Keratinocyte (primary cell): ENCODE measurements around the gene TRIM65. TPM values are rescaled to one million over a fixed set of nuclear protein-coding genes. Genes with fewer than 3 reads are reported as not detected.

Experiments
- DNase-seq: peaks from one replicate; pipeline ENCODE4 v3.0.0-alpha.2; 2011; ENCODE audit warnings: low read depth, missing footprints, low spot score
- FAIRE-seq: peaks from 2 replicates; lab custom pipeline; 2011; peaks lifted over from hg19 to GRCh38; lab: Jason Lieb, UNC
- H2AFZ ChIP-seq: 2 replicates; pipeline ENCODE4 v1.6.0; 2012; ENCODE audit warnings: low read length, control low read depth, inconsistent platforms; ENCODE audit not compliant: control insufficient read depth
- H3K27ac ChIP-seq: 2 replicates; pipeline ENCODE4 v1.5.1; 2011; ENCODE audit warnings: low read length; ENCODE audit not compliant: control insufficient read depth, insufficient read depth
- H3K27me3 ChIP-seq: 3 replicates; pipeline ENCODE4 v1.6.0; 2011; ENCODE audit warnings: low read length; ENCODE audit not compliant: control insufficient read depth, insufficient read depth; ENCODE audit errors: extremely low read depth
- H3K36me3 ChIP-seq, 2 experiments: 2 replicates in 1 of 2; 3 replicates in 1 of 2; pipeline ENCODE4 v1.5.1; 2011; ENCODE audit warnings: low read length in 2 of 2, mild to moderate bottlenecking in 1 of 2; ENCODE audit not compliant: control insufficient read depth in 2 of 2, insufficient read depth in 2 of 2; ENCODE audit errors: extremely low read depth in 1 of 2
- H3K4me1 ChIP-seq: 3 replicates; pipeline ENCODE4 v1.5.1; 2011; ENCODE audit warnings: low read length; ENCODE audit not compliant: control insufficient read depth, insufficient read depth; ENCODE audit errors: extremely low read depth
- H3K4me2 ChIP-seq: 3 replicates; pipeline ENCODE4 v1.6.0; 2011; ENCODE audit warnings: low read depth, low read length; ENCODE audit not compliant: control insufficient read depth, insufficient read depth; ENCODE audit errors: extremely low read depth
- H3K4me3 ChIP-seq, 3 experiments: fragments of 200-600 bp in 1 of 3; sonication (generic) in 1 of 3; 2 replicates in 2 of 3; 3 replicates in 1 of 3; pipeline ENCODE4 v1.5.1; 2011 to 2016; ENCODE audit warnings: low read length in 3 of 3, mild to moderate bottlenecking in 3 of 3, control low read depth in 2 of 3, inconsistent platforms in 1 of 3, low read depth in 1 of 3, mixed read lengths in 1 of 3, mixed run types in 1 of 3, moderate library complexity in 1 of 3; ENCODE audit not compliant: control insufficient read depth in 2 of 3, insufficient read depth in 2 of 3; ENCODE audit errors: extremely low read depth in 1 of 3
- H3K79me2 ChIP-seq: 2 replicates; pipeline ENCODE4 v1.6.0; 2012; ENCODE audit warnings: low read length; ENCODE audit not compliant: control insufficient read depth, insufficient read depth
- H3K9ac ChIP-seq: 3 replicates; pipeline ENCODE4 v1.6.0; 2011; ENCODE audit warnings: low read length; ENCODE audit not compliant: control insufficient read depth, insufficient read depth; ENCODE audit errors: extremely low read depth
- H3K9me1 ChIP-seq: 3 replicates; pipeline ENCODE4 v1.6.0; 2011; ENCODE audit warnings: low read length; ENCODE audit not compliant: control insufficient read depth, insufficient read depth; ENCODE audit errors: extremely low read depth
- H3K9me3 ChIP-seq: 2 replicates; pipeline ENCODE4 v1.5.1; 2012; ENCODE audit warnings: low read depth, low read length; ENCODE audit not compliant: control insufficient read depth
- H4K20me1 ChIP-seq: 3 replicates; pipeline ENCODE4 v1.6.0; 2011; ENCODE audit warnings: low read length; ENCODE audit not compliant: control insufficient read depth, insufficient read depth; ENCODE audit errors: extremely low read depth
- EZH2 ChIP-seq: IDR thresholded peaks from one replicate; pipeline ENCODE4 v1.6.1; 2012; ENCODE audit warnings: inconsistent platforms, mild to moderate bottlenecking, low read length, moderate library complexity
- dilution Hi-C: fragments of 300-500 bp; cut with MboI; formaldehyde crosslinking; loops from one replicate; pipeline ENCODE4 v1.7.0; 2020; ENCODE audit warnings: low sequenced_read_pairs; ENCODE audit not compliant: extremely low pct_ligation_motif_present
- polyA plus RNA-seq, 5 experiments: library from polyadenylated mRNA; depleted of rRNA in 3 of 5; stranded (reverse) in 3 of 5; stranded (forward) in 1 of 5; unstranded in 1 of 5; fragments of >200 nt; gene quantifications; 1 replicate in 1 of 5; 2 replicates in 3 of 5; 3 replicates in 1 of 5; pipeline versions ENCODE4 v1.2.1 to v1.2.3, GENCODE V29; 2011 to 2012; ENCODE audit warnings: missing spikeins in 2 of 5, low read depth in 1 of 5, low replicate concordance in 1 of 5
- TF ChIP-seq, protein P1 (sequence below), 3 experiments: IDR thresholded peaks in 1 of 3; conservative IDR thresholded peaks in 1 of 3; optimal IDR thresholded peaks in 1 of 3; 2 replicates in 2 of 3; 3 replicates in 1 of 3; pipeline versions ENCODE3 to v1.5.1; 2011; ENCODE audit warnings: low read length in 3 of 3, mild to moderate bottlenecking in 3 of 3, moderate library complexity in 2 of 3, control low read depth in 1 of 3, inconsistent platforms in 1 of 3; ENCODE audit not compliant: insufficient read depth in 2 of 3; ENCODE audit errors: extremely low read depth in 1 of 3

Gene TRIM65
- polyA plus RNA-seq, 1 donor (not counting 4 experiments of a cell fraction or from before 2014, with no cell fraction given) = 7.8 TPM

DNA sequence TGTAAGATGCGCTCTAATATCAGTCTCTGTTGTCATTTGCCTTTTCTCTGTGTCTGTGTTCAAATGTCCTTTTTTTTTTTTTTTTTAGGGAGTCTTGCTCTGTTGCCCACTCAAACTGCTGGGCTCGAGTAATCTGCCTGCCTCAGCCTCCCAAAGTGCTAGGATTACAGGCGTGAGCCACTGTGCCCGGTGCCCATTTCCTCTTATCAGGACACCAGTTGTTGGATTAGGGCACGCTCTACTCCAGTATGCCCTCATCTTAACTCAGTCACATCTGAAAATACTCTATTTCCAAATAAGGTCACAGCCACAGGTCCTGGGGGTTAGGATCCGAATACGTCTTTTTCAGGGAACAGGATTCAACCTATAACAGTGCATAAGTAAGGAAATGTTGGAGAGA, 16.5 kb downstream of the TRIM65 start:
- no peaks in the 10 kb centered on the region for H3K79me2 ChIP-seq
- H2AFZ ChIP-seq = no peak overlapping the region
- no peaks in the 10 kb centered on the region for H3K36me3 ChIP-seq
- H3K9me1 ChIP-seq = no peaks in the 10 kb centered on the region
- no peaks in the 10 kb centered on the region for H4K20me1 ChIP-seq
- peaks cover 2% of the 10 kb centered on the region for H3K27me3 ChIP-seq
- H3K4me1 ChIP-seq = peaks cover 28% of the 10 kb centered on the region
- no peak overlapping the region for H3K4me2 ChIP-seq
- no peak for TF ChIP-seq EZH2
- TF ChIP-seq, protein P1, sequence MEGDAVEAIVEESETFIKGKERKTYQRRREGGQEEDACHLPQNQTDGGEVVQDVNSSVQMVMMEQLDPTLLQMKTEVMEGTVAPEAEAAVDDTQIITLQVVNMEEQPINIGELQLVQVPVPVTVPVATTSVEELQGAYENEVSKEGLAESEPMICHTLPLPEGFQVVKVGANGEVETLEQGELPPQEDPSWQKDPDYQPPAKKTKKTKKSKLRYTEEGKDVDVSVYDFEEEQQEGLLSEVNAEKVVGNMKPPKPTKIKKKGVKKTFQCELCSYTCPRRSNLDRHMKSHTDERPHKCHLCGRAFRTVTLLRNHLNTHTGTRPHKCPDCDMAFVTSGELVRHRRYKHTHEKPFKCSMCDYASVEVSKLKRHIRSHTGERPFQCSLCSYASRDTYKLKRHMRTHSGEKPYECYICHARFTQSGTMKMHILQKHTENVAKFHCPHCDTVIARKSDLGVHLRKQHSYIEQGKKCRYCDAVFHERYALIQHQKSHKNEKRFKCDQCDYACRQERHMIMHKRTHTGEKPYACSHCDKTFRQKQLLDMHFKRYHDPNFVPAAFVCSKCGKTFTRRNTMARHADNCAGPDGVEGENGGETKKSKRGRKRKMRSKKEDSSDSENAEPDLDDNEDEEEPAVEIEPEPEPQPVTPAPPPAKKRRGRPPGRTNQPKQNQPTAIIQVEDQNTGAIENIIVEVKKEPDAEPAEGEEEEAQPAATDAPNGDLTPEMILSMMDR (optimal IDR thresholded peaks at IDR 0.05 in 1 of 3, IDR thresholded peaks at IDR 0.05 in 1 of 3, conservative IDR thresholded peaks at IDR 0.05 in 1 of 3; ENCODE audit: extremely low read depth in 1 of 3, insufficient read depth in 2 of 3, low read length in 3 of 3) = no peak
- H3K9me3 ChIP-seq = no peaks in the 10 kb centered on the region
- no peak overlapping the region for H3K4me3 ChIP-seq
- dilution Hi-C loops = no loop called here
- DNase-seq (no peak), FAIRE-seq (no peak)
- no peak overlapping the region for H3K9ac ChIP-seq
- H3K27ac ChIP-seq = no peak overlapping the region

DNA sequence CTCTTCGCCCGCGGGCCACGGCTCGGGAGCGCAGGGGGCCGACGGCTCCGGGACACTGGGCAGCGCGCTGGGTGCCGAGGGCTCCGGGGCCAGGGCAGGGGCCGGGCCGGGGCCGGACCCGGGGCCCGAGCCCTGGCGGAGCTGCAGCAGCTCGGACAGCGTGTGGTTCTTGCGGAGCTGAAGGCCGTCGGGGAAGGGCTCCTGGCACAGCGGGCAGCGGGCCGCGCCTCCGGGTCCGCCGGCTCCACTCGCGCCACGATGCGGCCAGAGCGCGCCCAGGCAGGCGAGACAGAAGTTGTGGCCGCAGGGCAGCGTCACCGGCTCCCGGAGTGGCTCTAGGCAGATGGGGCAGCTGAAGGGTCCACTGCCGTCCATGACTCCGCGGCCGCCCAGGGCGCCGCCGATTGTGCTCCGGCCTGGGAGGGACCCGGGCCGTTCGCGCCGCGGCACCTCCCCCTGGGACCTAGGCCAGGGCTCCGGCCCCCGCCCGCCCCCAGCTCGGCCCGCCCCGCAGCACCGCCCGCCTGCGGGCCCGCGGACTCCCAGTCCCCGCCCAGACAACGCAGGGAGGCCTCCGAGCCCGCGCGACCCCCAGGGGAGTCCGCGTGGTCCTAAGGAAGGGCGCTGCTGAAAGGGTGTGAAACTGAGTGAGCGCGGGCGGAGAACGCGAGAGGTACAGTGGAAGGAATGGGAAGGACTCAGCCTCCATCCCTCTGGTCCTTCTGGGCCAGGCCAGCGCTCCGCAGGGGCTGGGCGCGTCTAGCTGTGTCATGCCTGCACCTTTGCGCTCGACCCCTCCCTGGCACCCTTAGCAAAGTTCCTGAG, 18.4 kb downstream of the TRIM65 start, which contains the start of gene TRIM47:
Gene TRIM47, minus strand, starts transcription at position 408 of the 825 bp plus-strand sequence. Its CDS starts 33 bp downstream, at position 375.
- TF ChIP-seq EZH2 = no peak
- TF ChIP-seq, protein P1 (optimal IDR thresholded peaks at IDR 0.05 in 1 of 3, IDR thresholded peaks at IDR 0.05 in 1 of 3, conservative IDR thresholded peaks at IDR 0.05 in 1 of 3; ENCODE audit: extremely low read depth in 1 of 3, insufficient read depth in 2 of 3, low read length in 3 of 3) = peak in 2 of 3 experiments; percentile 25 to 35
- Histone ChIP-seq H4K20me1 (no peaks in the 10 kb centered on the region), H3K36me3 (no peaks in the 10 kb centered on the region), H3K27me3 (peaks cover 2% of the 10 kb centered on the region), H3K27ac (peak within 1 kb of the TSS; percentile 86), H2AFZ (peak within 1 kb of the TSS; percentile 47), H3K79me2 (no peaks in the 10 kb centered on the region), H3K9me3 (no peaks in the 10 kb centered on the region), H3K9me1 (no peaks in the 10 kb centered on the region), H3K4me1 (peaks cover 29% of the 10 kb centered on the region), H3K9ac (peak within 1 kb of the TSS; percentile 83), H3K4me2 (peak within 1 kb of the TSS; percentile 74), H3K4me3 (peak within 1 kb of the TSS; percentile 43 to 84 (median 57))
- no peak for DNase-seq
- dilution Hi-C loops = no loop called here
- no peak for FAIRE-seq
